H1 (cell line): ENCODE data around the gene HS2ST1. TPM values are rescaled to one million over a fixed set of nuclear protein-coding genes. Genes with fewer than 3 reads are reported as not detected.

ENCODE experiments used
- CTCF ChIA-PET: fragments of 300-600 bp; sonication (Branson Sonifier 250); formaldehyde crosslinking; loops from one replicate; lab custom pipeline; 2021; ENCODE audit not compliant: partially characterized antibody; lab: Charles Lee
- POLR2A ChIA-PET: fragments of 300-600 bp; sonication (Branson Sonifier 250); formaldehyde crosslinking; loops from one replicate; lab custom pipeline; 2021; ENCODE audit warnings: inconsistent platforms; ENCODE audit not compliant: partially characterized antibody; lab: Charles Lee
- DNase-seq, 2 experiments: peaks; one replicate each; pipeline versions ENCODE4 v3.0.0 to v3.0.0-alpha.2; 2010 to 2022; ENCODE audit warnings: low spot score in 2 of 2, low read depth in 1 of 2, mixed read lengths in 1 of 2
- FAIRE-seq: peaks from 2 replicates; lab custom pipeline; 2011; peaks lifted over from hg19 to GRCh38; lab: Jason Lieb, UNC
- H2AFZ ChIP-seq: 2 replicates; pipeline ENCODE4 v1.8.1; 2012; ENCODE audit warnings: low read length, inconsistent platforms
- H2AK5ac ChIP-seq: 2 replicates; pipeline ENCODE4 v1.6.1; 2013; ENCODE audit warnings: low read depth, low read length
- H2BK120ac ChIP-seq: replicated peaks from 2 replicates; pipeline ENCODE3; 2013; ENCODE audit warnings: low read depth, low read length, inconsistent platforms
- H2BK12ac ChIP-seq: 2 replicates; pipeline ENCODE4 v1.6.1; 2013; ENCODE audit warnings: low read depth, low read length
- H2BK15ac ChIP-seq: 2 replicates; pipeline ENCODE4 v1.6.1; 2013; ENCODE audit warnings: low read length
- H2BK20ac ChIP-seq: 2 replicates; pipeline ENCODE4 v1.6.1; 2013; ENCODE audit warnings: low read length
- H2BK5ac ChIP-seq: 2 replicates; pipeline ENCODE4 v1.6.1; 2013; ENCODE audit warnings: low read depth, low read length
- H3K14ac ChIP-seq: 2 replicates; pipeline ENCODE4 v1.6.1; 2013; ENCODE audit warnings: inconsistent platforms; ENCODE audit not compliant: insufficient read length
- H3K18ac ChIP-seq: 2 replicates; pipeline ENCODE4 v1.6.1; 2013; ENCODE audit warnings: low read length; ENCODE audit errors: extremely low read depth
- H3K23ac ChIP-seq: 2 replicates; pipeline ENCODE4 v1.6.1; 2013; ENCODE audit warnings: inconsistent platforms; ENCODE audit not compliant: insufficient read length
- H3K23me2 ChIP-seq: 2 replicates; pipeline ENCODE4 v1.6.1; 2013; ENCODE audit warnings: low read depth, low read length
- H3K27ac ChIP-seq: 2 replicates; pipeline ENCODE4 v1.6.1; 2011; ENCODE audit warnings: low read depth, low read length, inconsistent platforms
- H3K27me3 ChIP-seq, 4 experiments: replicated peaks in 1 of 4; 1 replicate in 1 of 4; 2 replicates in 3 of 4; pipeline versions ENCODE4 v1.6.1 to v1.8.1; 2011 to 2013; ENCODE audit warnings: low read length in 3 of 4, mild to moderate bottlenecking in 3 of 4, inconsistent platforms in 2 of 4, mixed read lengths in 2 of 4, moderate library complexity in 1 of 4; ENCODE audit not compliant: control insufficient read depth in 3 of 4, insufficient read depth in 3 of 4; ENCODE audit errors: extremely low read depth in 1 of 4
- H3K36me3 ChIP-seq, 4 experiments: 2 replicates each; pipeline versions ENCODE4 v1.6.1 to v1.8.1; 2011 to 2013; ENCODE audit warnings: mild to moderate bottlenecking in 4 of 4, low read length in 3 of 4, moderate library complexity in 2 of 4, control low read depth in 1 of 4, inconsistent platforms in 1 of 4; ENCODE audit not compliant: insufficient read depth in 4 of 4, control insufficient read depth in 2 of 4
- H3K4ac ChIP-seq: replicated peaks from 2 replicates; pipeline ENCODE3; 2013; ENCODE audit warnings: low read length, low read depth, mixed read lengths, inconsistent platforms; ENCODE audit not compliant: insufficient read length
- H3K4me1 ChIP-seq, 4 experiments: replicated peaks in 1 of 4; 1 replicate in 1 of 4; 2 replicates in 3 of 4; pipeline versions ENCODE4 v1.6.1 to v1.8.1; 2011 to 2013; ENCODE audit warnings: low read length in 3 of 4, inconsistent platforms in 2 of 4, mixed read lengths in 1 of 4; ENCODE audit not compliant: insufficient read depth in 4 of 4, control insufficient read depth in 3 of 4
- H3K4me2 ChIP-seq, 2 experiments: 2 replicates each; pipeline versions ENCODE4 v1.6.1 to v1.8.1; 2011 to 2013; ENCODE audit warnings: low read depth in 2 of 2, low read length in 2 of 2, control low read depth in 1 of 2, inconsistent platforms in 1 of 2, mild to moderate bottlenecking in 1 of 2; ENCODE audit not compliant: insufficient read depth in 1 of 2
- H3K4me3 ChIP-seq, 4 experiments: fragments of 200-600, 300-600 bp in 1 of 4; sonication (generic), shearing (Covaris generic), sonication (Bioruptor Twin) in 1 of 4; 2 replicates each; pipeline versions ENCODE4 v1.5.1 to v1.8.1; 2011 to 2016; ENCODE audit warnings: low read length in 4 of 4, low read depth in 3 of 4, control low read depth in 2 of 4, inconsistent platforms in 2 of 4, mild to moderate bottlenecking in 2 of 4, mixed read lengths in 1 of 4, moderate library complexity in 1 of 4; ENCODE audit not compliant: insufficient read depth in 2 of 4; ENCODE audit errors: extremely low read depth in 1 of 4
- H3K56ac ChIP-seq: replicated peaks from 2 replicates; pipeline ENCODE3; 2013; ENCODE audit warnings: low read depth, mild to moderate bottlenecking, mixed read lengths, low read length, inconsistent platforms; ENCODE audit not compliant: insufficient read length
- H3K79me1 ChIP-seq: 2 replicates; pipeline ENCODE4 v1.6.1; 2013; ENCODE audit warnings: low read depth, low read length, control low read depth
- H3K79me2 ChIP-seq, 2 experiments: 2 replicates each; pipeline versions ENCODE4 v1.6.1 to v1.8.1; 2012 to 2013; ENCODE audit warnings: low read length in 2 of 2, mild to moderate bottlenecking in 2 of 2, inconsistent platforms in 1 of 2; ENCODE audit not compliant: insufficient read depth in 2 of 2, control insufficient read depth in 1 of 2
- H3K9ac ChIP-seq, 4 experiments: replicated peaks in 1 of 4; 1 replicate in 1 of 4; 2 replicates in 3 of 4; pipeline versions ENCODE4 v1.6.1 to v1.8.1; 2011 to 2013; ENCODE audit warnings: low read depth in 3 of 4, low read length in 3 of 4, control low read depth in 2 of 4, mild to moderate bottlenecking in 2 of 4, moderate library complexity in 2 of 4, inconsistent platforms in 1 of 4; ENCODE audit errors: extremely low read depth in 1 of 4
- H3K9me3 ChIP-seq, 2 experiments: 2 replicates each; pipeline versions ENCODE4 v1.6.1 to v1.8.1; 2012 to 2013; ENCODE audit warnings: mild to moderate bottlenecking in 2 of 2, moderate library complexity in 2 of 2, control low read depth in 1 of 2, inconsistent platforms in 1 of 2, low read depth in 1 of 2, low read length in 1 of 2, mixed read lengths in 1 of 2; ENCODE audit not compliant: insufficient read depth in 2 of 2
- H4K20me1 ChIP-seq, 2 experiments: replicated peaks in 1 of 2; 2 replicates each; pipeline versions ENCODE3 to v1.8.1; 2011 to 2013; ENCODE audit warnings: inconsistent platforms in 2 of 2, low read length in 2 of 2, mild to moderate bottlenecking in 1 of 2; ENCODE audit not compliant: insufficient read depth in 2 of 2, control insufficient read depth in 1 of 2
- H4K5ac ChIP-seq: 2 replicates; pipeline ENCODE4 v1.6.1; 2013; ENCODE audit warnings: low read length, low read depth, mixed read lengths, inconsistent platforms; ENCODE audit not compliant: insufficient read length
- H4K8ac ChIP-seq: 2 replicates; pipeline ENCODE4 v1.8.0; 2013; ENCODE audit warnings: mild to moderate bottlenecking, moderate library complexity, low read length, inconsistent platforms; ENCODE audit not compliant: insufficient read depth; ENCODE audit errors: extremely low read depth
- H4K91ac ChIP-seq: replicated peaks from 2 replicates; pipeline ENCODE3; 2013; ENCODE audit warnings: low read length, mixed read lengths, inconsistent platforms; ENCODE audit not compliant: insufficient read length
- ATF2 ChIP-seq: IDR thresholded peaks from 2 replicates; pipeline ENCODE4 v1.6.1; 2012; ENCODE audit warnings: low read length, inconsistent platforms
- CTBP2 ChIP-seq: IDR thresholded peaks from 2 replicates; pipeline ENCODE4 v1.7.0; 2011; ENCODE audit warnings: borderline replicate concordance, mild to moderate bottlenecking, moderate library complexity, mixed read lengths, low read length; ENCODE audit not compliant: insufficient read depth, insufficient read length
- JUN ChIP-seq: IDR thresholded peaks from 2 replicates; pipeline ENCODE4 v1.6.1; 2011; ENCODE audit warnings: low read depth, mild to moderate bottlenecking, improper control_type of control experiment, low read length
- NRF1 ChIP-seq: IDR thresholded peaks from 2 replicates; pipeline ENCODE4 v1.6.1; 2011; ENCODE audit warnings: mild to moderate bottlenecking, low read depth, low read length, improper control_type of control experiment
- RFX5 ChIP-seq: IDR thresholded peaks from 2 replicates; pipeline ENCODE4 v1.6.1; 2011; ENCODE audit warnings: low read depth, low read length, improper control_type of control experiment, borderline replicate concordance
- SIRT6 ChIP-seq: IDR thresholded peaks from one replicate; pipeline ENCODE4 v1.7.1; 2012; ENCODE audit warnings: low read length, inconsistent platforms
- SP1 ChIP-seq: IDR thresholded peaks from 2 replicates; pipeline ENCODE4 v1.6.1; 2011; ENCODE audit warnings: low read depth, low read length
- SP2 ChIP-seq: IDR thresholded peaks from 2 replicates; pipeline ENCODE4 v1.6.1; 2012; ENCODE audit warnings: mild to moderate bottlenecking, low read length, inconsistent platforms
- TBP ChIP-seq: IDR thresholded peaks from 2 replicates; pipeline ENCODE4 v1.6.1; 2011; ENCODE audit warnings: low read depth, low read length, improper control_type of control experiment
- WGBS, 2 experiments: shearing (Covaris generic) in 1 of 2; methylation state at CpG; one replicate each; pipeline versions ENCODE4 v1.1.6 to v1.1.7; 2013 to 2015; ENCODE audit warnings: low lambda C conversion rate in 2 of 2, mixed read lengths in 2 of 2, inconsistent platforms in 1 of 2, low coverage in 1 of 2, missing lambda C conversion rate in 1 of 2; ENCODE audit not compliant: insufficient replicate concordance in 2 of 2, insufficient coverage in 1 of 2, insufficient read length in 1 of 2; ENCODE audit errors: extremely low coverage in 1 of 2, missing lambda C conversion rate in 1 of 2; 5-methylcytosine and 5-hydroxymethylcytosine counted together
- polyA plus RNA-seq, 7 experiments: library from polyadenylated mRNA; depleted of rRNA in 3 of 7; stranded (reverse) in 5 of 7; unstranded in 2 of 7; fragments of >200 nt in 5 of 7; fragments of 200-250 nt in 2 of 7; gene quantifications; 1 replicate in 5 of 7; 2 replicates in 1 of 7; 4 replicates in 1 of 7; pipeline versions ENCODE4 v1.2.1 to v1.2.3, GENCODE V29; 2011 to 2013; ENCODE audit warnings: missing spikeins in 2 of 7, mixed read lengths in 2 of 7
- total RNA-seq: library from RNA; stranded (reverse); fragmentation: NEBNext Ultra II Directional; extraction: Animal tissue kit (Norgen Biotek cat#: 25700); gene quantifications from 2 replicates; pipeline ENCODE4 v1.2.1, GENCODE V29; 2021
- TF ChIP-seq, protein P1 (sequence below): IDR thresholded peaks from 2 replicates; pipeline ENCODE4 v1.6.1; 2011; ENCODE audit warnings: low read length, improper control_type of control experiment
- TF ChIP-seq, protein P2 (sequence below): IDR thresholded peaks from 2 replicates; pipeline ENCODE4 v1.6.1; 2012; ENCODE audit warnings: inconsistent platforms

The HS2ST1 gene
- total and polyA plus RNA-seq, 2 of the 8 experiments (the other 6 are each of a cell fraction or from before 2014, with no cell fraction given) = 5.2 to 28.3 TPM

DNA sequence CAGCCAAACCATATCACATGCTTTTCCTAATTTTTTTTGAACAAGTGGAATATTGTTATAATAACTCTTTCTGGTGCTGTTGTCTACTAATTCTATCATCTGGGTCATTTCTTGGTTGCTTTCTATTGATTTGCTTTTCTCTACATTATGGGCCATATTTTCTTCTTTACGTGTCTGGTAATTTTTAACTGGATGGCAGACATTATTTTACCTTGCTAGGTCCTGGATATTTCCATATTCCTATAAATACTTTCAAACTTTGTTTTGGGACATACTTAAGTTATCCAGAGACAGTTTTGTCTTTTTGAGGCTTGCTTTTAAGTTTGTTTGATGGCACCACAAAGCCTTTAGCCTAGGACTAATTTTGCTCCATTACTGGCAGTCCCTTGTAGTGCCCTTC lies 11.3 kb downstream of the HS2ST1 start:
- no peak overlapping the region for H2AFZ ChIP-seq
- H2BK12ac ChIP-seq = no peak overlapping the region
- no peak overlapping the region for H2BK20ac ChIP-seq
- H3K27me3 ChIP-seq = no peaks in the 10 kb centered on the region
- H4K91ac ChIP-seq = no peak overlapping the region
- DNase-seq (no peak), FAIRE-seq (no peak)
- no peak overlapping the region for H4K8ac ChIP-seq
- no peak overlapping the region for H3K4ac ChIP-seq
- ChIA-PET POLR2A (interaction anchor here (2.1 kb wide), 1 partner anchor 10 kb away, joined by 11 read pairs; no protein-coding TSS in a partner anchor), CTCF (no interaction called here)
- H3K9me3 ChIP-seq = peaks cover 21 to 23% of the 10 kb centered on the region in 2 experiments
- H3K36me3 ChIP-seq = peaks cover 0 to 6% (median 2%) of the 10 kb centered on the region in 4 experiments; a peak in 2 of 8 replicates
- WGBS, 2 experiments = 88% methylated on average over 1 of the region's 1 CpG; no CpG with 5 or more reads in 1 of the 2 experiments
- H3K27ac ChIP-seq = no peak overlapping the region
- no peak overlapping the region for H2BK5ac ChIP-seq
- H3K18ac ChIP-seq = no peak overlapping the region
- peaks cover 2% of the 10 kb centered on the region; the same call in 1 of the 2 replicates for H3K79me1 ChIP-seq
- H2BK15ac ChIP-seq = no peak overlapping the region
- no peaks in the 10 kb centered on the region for H3K23me2 ChIP-seq
- no peaks in the 10 kb centered on the region for H4K20me1 ChIP-seq
- no peak overlapping the region for H3K4me2 ChIP-seq
- no peak overlapping the region for H3K9ac ChIP-seq
- H3K23ac ChIP-seq = no peak overlapping the region
- H3K79me2 ChIP-seq = peaks cover 9 to 99% of the 10 kb centered on the region in 2 experiments
- no peaks in the 10 kb centered on the region; a peak in 3 of 7 replicates for H3K4me1 ChIP-seq
- no peak overlapping the region for H3K4me3 ChIP-seq
- no peak overlapping the region for H3K14ac ChIP-seq
- no peak overlapping the region for H2BK120ac ChIP-seq
- no peak overlapping the region for H3K56ac ChIP-seq
- no peak overlapping the region for H2AK5ac ChIP-seq
- H4K5ac ChIP-seq = no peak overlapping the region
- no peak for TF ChIP-seq CTBP2
- TF ChIP-seq, protein P1, sequence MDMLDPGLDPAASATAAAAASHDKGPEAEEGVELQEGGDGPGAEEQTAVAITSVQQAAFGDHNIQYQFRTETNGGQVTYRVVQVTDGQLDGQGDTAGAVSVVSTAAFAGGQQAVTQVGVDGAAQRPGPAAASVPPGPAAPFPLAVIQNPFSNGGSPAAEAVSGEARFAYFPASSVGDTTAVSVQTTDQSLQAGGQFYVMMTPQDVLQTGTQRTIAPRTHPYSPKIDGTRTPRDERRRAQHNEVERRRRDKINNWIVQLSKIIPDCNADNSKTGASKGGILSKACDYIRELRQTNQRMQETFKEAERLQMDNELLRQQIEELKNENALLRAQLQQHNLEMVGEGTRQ = no peak
- no peak for TF ChIP-seq SIRT6
- no peak for TF ChIP-seq RFX5
- TF ChIP-seq ATF2 = no peak
- TF ChIP-seq JUN = no peak
- no peak for TF ChIP-seq SP2
- no peak for TF ChIP-seq NRF1
- TF ChIP-seq SP1 = no peak
- TF ChIP-seq, protein P2, sequence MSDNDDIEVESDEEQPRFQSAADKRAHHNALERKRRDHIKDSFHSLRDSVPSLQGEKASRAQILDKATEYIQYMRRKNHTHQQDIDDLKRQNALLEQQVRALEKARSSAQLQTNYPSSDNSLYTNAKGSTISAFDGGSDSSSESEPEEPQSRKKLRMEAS = no peak
- TF ChIP-seq TBP = no peak
